Measurements from ENCODE around the gene PC.
A peak's percentile ranks its signal among the peaks of the same experiment; 100 is the strongest.

The PC gene

DNA sequence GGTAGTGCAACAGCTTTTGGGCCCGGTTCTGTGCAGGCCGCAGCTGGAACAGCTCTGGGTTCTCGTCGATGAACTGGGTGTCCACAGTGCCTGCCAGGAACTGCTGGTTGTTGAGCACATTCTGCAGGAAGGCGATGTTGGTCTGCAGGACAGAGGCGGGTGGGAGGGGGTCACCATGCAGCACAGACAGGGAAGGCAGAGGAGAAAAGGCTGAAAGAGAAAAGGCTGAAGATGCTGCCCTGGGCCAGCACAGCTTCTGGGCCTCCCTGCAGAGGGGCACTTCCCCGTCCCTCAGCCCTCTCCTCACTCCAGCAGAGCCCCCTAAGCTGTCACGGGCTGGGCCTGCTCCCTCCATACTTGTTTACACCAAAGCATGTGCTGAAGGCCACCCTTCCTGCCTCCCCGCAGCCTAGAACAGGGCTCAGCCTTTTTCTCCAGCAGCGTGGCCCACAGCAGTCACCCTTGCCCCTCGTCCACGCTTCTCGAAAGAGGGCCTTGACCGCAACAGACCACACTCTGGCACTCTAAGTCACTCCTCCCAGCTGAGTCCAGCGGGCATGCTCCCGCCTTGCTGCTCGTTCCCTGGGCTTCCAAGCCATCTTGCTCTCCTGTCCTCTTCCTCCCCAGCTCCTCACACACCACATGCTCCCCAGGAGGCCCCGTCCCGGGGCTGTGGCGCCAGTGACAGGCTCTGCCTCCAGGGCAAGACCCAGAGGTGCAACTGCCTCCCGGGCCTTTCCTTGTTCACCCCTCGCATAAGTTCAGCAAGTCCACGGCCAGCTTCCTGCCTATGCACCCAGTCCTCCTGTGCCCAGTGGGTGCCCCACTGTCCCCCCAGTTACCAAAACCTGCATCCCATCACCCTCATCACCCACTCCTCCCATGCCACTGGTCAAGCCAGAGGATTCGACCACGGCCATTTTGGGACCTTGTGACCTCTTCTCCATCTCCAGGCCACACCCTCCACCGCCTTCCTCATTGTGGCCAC lies 104.6 kb downstream of the PC start:
- no peak for DNase-seq (ENCODE audit: low read depth)

DNA sequence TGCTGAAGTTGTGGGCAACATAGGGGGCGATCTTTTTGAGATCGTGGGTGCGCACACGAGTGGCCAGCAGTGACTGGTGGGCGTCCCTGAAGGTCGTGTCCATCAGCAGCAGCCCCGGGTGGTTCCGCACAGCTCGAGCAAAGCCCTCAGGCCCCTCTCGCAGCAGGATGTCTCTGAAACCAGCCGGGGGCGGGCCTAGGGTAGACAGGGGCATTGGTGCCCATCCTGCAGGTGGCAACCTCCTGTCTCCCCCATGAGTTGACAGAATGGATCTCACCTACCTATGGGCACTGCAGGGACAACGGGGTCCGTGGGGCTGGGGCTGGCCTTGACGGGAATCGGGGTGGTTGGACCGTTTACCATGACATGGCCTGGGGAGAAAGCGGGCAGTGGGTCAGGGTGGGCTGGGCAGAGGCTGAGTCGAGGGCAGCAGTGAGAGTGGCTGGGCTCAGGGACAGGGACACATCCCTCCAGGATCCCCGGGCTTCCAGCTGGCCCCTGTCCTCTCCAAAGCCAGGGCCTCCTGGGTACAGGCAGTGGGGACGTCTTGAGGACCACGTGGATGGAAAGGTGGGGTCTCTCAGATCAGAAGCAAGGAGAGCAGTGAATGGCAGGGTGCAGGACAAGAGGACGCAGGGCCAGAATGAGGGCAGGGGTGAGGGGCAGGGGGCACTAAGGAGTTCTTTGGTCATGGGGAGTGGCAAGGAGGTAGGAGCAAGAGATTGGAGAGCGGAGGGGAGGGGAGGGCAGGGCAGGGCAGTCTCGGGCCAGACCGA lies 105.5 kb downstream of the PC start:
- no peak for DNase-seq (ENCODE audit: low read depth)

GRCh38 chr11:66851698-66852465 lies 106.3 kb downstream of the PC start:
- no peak for DNase-seq (ENCODE audit: low read depth)

- DNase-seq (ENCODE audit: low read depth): no peak
Measured at GRCh38 chr11:66851239-66851596, 107.0 kb downstream of the PC start.

DNA sequence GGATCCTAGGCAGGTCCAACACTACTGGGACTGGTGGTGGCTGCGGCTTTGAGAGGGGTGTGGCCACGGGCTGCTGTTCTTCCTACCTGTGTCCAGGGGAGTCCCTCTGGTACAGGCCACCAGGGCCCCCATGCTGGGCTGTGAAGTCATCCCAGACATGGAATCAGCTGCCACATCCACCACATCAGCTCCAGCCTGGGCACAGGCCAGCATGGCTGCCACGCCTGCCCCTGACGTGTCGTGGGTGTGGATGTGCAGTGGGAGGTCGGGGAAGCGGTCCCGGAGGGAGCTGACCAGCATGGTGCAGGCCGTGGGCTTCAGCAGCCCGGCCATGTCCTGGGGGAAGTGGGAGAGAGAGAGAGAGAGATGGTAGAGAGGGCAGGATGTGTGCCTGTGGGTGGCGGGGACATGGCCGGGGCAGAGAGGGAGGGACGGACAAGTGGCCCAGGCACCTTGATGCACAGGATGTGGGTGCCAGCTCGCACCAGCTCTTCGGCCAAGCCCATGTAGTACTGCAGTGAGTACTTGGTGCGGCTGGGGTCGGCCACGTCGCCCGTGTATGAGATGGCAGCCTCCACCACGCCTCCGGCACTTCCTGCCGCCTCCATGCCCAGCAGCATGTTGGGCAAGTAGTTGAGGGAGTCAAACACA lies 107.5 kb downstream of the PC start:
- no peak for DNase-seq (ENCODE audit: low read depth)

DNA sequence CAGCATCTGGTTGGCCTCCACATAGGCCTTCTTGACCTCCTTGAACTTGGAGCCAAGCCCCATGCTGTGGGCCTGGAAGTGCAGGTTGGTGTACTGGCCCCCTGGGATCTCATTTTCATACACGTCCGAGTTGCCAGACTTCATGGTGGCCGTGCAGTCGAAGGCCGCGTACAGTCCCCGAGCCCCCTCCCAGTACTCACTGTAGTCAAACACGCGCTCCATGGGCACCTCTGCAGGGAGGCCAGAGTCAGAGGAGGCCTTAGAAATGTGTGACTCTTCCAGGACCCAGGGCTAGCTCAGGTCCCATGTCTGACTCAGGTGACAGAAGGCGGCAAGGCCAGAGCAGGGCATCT lies 108.0 kb downstream of the PC start:
- DNase-seq (ENCODE audit: low read depth): no peak

DNA sequence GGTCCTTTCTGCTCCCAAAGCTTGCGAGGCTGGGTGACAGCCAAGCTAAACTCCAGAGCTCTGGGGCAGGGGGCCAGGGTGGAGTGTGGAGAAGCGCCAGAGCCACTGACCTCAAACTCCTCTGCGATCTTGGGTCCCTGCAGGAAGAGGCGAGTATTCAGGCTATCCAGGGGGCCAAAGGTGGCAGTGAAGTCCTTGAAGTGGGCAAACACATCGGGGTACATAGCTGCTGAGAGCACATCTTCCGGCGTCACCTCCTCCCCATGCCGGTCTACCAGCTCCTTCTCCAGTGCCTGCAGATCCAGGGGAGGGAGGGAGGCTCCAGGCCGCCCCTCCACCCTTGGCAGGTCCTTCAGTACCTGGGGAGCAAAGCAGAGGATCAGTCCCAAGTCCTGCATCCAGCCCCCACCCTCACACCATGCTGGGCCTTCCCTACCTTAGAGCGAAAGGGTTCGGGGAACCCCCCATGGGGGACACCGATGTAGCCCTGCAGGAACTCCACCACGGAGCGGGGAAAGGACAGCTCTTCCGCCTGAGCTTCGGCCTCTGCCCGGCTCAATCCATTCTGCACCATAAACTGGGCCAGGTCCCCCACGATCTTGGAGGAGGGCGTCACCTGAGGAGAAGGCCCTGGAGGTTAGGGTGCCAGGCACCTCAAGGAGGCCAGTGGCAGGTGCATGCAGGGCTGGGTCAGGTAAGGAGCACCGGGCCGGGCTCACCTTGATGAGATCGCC lies 108.5 kb downstream of the PC start:
- no peak for DNase-seq (ENCODE audit: low read depth)

GRCh38 chr11:66848671-66849500 lies 109.3 kb downstream of the PC start:
- no peak for DNase-seq (ENCODE audit: low read depth)

GRCh38 chr11:66847461-66848232 lies 110.5 kb downstream of the PC start:
- no peak for DNase-seq (ENCODE audit: low read depth)

DNA sequence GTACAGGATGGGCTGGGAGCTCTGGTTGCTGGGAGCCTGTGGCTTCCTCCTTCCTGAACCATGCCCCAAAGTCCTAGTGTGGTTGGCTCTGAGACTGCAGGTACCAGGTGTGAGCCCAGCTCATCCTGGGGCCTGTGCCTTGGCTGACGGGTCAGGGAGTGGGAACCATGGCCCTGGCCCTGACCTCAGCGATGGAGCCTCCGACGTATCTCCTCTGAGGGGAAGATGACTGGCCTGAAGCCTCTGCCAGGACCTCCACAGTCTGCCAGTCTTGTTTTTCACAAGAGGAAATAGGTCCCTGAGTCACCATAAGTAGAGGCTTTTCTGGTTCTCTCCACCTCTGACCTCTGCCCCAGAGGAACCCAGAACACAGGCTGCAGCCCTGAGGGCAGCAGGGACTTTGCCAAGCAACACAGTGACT lies 111.5 kb downstream of the PC start:
- DNase-seq (ENCODE audit: low read depth): no peak

DNA sequence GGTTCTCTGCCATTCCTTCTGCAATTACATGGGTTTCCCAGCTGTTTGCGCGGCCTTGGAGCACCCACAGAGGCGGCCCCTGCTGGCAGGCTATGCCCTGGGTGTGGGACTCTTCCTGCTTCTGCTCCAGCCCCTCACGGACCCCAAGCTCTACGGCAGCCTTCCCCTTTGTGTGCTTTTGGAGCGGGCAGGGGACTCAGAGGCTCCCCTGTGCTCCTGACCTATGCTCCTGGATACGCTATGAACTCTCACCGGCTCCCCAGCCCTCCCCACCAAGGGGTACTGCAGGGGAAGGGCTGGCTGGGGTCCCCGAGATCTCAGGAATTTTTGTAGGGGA lies 112.3 kb downstream of the PC start:
- no peak for DNase-seq (ENCODE audit: low read depth)

GRCh38 chr11:66845143-66845875 lies 112.9 kb downstream of the PC start:
- no peak for DNase-seq (ENCODE audit: low read depth)

DNA sequence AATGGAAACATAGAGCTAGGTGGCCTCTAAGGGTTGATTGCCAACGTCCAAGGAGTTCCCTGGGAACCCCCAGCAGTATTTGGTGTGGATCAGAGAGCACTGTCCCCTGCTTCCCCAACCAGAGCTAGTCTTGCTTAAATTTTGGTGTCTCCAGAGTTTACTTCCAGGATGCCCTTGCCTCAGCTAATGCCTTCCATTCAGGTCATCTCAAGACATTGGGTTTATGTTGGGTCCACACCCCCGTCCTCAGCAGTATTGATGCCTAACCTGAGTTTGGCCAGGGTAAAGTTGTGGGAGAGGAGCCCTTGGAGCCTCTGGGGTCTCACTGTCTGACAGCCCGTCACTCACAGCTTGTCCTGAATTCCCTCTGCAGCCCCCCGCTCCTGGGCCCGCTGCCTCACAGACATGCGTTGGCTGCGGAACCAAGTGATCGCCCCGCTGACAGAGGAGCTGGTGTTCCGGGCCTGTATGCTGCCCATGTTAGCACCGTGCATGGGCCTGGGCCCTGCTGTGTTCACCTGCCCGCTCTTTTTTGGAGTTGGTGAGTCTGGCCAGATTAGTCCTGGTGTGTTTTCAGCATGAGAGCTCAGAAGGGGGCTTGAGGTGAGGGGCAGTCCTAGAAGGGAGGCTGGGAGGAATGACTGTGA lies 113.6 kb downstream of the PC start:
- DNase-seq (ENCODE audit: low read depth): no peak

DNA sequence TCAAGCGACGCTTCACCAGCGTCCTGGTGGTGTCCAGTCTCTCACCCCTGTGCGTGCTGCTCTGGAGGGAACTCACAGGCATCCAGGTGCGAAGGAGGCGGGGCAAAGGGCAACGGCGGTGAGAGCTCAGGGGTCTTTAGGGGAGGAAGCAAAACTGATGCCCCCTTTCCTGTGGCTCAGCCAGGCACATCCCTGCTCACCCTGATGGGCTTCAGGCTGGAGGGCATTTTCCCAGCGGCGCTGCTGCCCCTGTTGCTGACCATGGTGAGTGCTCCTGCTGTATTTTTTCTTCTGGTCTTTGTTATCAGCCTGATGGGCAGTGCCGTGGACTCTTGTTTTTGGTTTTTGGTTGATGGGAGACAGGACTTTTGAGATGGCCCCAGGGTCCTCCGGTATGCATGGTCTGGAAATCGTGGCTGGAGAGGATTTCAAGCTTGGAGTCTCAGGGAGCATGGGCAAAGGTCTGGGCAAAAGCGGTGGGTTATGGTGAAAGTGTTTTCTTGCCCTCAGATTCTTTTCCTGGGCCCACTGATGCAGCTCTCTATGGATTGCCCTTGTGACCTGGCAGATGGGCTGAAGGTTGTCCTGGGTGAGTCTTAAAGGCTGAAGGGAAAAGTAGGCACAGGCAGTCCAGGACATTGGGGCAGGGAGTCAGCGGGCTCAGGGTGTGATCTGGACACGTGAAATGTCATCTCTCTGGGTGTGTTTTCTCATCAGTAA lies 114.2 kb downstream of the PC start:
- no peak for DNase-seq (ENCODE audit: low read depth)

DNA sequence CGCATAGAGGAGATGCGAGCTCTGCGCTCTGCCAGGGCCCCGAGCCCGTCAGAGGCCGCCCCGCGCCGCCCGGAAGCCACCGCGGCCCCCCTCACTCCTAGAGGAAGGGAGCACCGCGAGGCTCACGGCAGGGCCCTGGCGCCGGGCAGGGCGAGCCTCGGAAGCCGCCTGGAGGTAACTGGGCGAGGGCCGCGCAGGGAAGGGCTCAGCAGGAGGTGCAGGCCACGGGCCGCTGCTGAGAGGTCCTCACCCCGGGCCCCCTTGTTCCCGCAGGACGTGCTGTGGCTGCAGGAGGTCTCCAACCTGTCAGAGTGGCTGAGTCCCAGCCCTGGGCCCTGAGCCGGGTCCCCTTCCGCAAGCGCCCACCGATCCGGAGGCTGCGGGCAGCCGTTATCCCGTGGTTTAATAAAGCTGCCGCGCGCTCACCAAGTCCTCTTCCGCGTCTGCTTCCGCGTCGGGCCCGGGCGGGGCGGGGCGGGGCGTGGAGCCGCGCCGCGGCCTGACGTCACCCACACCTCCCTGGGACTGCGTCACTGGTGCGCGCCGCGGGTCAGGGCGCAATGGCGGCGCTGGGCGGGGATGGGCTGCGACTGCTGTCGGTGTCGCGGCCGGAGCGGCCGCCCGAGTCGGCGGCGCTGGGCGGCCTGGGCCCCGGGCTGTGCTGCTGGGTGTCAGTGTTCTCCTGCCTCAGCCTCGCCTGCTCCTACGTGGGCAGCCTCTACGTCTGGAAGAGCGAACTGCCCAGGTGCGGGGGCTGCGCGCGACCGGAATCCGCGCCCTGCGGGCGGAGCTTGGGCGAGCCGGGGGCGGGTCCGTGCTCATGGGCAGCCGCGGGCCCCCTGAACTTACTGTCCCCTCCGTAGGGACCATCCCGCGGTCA lies 115.0 kb downstream of the PC start, which contains the start of gene RCE1:
Gene RCE1, plus strand, starts transcription at position 546 of the 880 bp plus-strand sequence. Its CDS starts 15 bp downstream, at position 561.
- DNase-seq (ENCODE audit: low read depth): peak; percentile 84

GRCh38 chr11:66842501-66842895 lies 115.7 kb downstream of the PC start:
- no peak for DNase-seq (ENCODE audit: low read depth)

DNA sequence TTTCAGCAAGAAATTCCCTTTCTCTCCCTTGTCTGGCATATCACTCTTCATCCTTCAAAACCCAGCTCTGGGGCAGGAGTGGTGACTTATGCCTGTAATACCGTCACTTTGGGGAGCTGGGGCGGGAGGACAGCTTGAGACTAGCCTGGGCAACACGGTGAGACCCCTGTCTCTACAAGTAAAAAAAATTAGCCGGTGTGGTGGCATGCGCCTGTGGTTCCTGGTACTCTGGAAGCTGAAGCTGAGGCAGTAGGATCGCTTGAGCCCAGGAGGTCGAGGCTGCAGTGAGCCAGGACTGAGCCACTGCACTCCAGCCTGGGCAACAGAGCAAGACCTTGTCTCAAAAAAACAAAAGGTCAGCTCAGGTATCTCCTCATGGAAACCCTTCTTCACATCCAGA lies 116.3 kb downstream of the PC start:
- no peak for DNase-seq (ENCODE audit: low read depth)
